CD4-positive, alpha-beta T cell treated with Interleukin-6 at 100 ng/mL for 8 hours (primary cell): ENCODE data around the gene CPLANE1.
A peak's percentile ranks its signal among the peaks of the same experiment; 100 is the strongest.
"Not testable (repeated sequence)": the region's sequence is repeated elsewhere in the genome, so short reads cannot be mapped to it uniquely, and the experiment has no call there.

ENCODE experiments used
- DNase-seq: peaks from one replicate; pipeline ENCODE4 v3.0.0-alpha.2; 2020; ENCODE audit warnings: mixed read lengths, low spot score

Gene CPLANE1

GRCh38 chr5:37121027-37121426 lies 128.1 kb downstream of the CPLANE1 start:
- no peak for DNase-seq

GRCh38 chr5:37120270-37120669 lies 128.9 kb downstream of the CPLANE1 start:
- DNase-seq, result no peak

GRCh38 chr5:37116359-37116758 lies 132.8 kb downstream of the CPLANE1 start:
- DNase-seq, result no peak

- no peak for DNase-seq
Observed at GRCh38 chr5:37112383-37112991, 136.7 kb downstream of the CPLANE1 start.

GRCh38 chr5:37111426-37112382 lies 137.5 kb downstream of the CPLANE1 start:
- DNase-seq, result peak; percentile 48

GRCh38 chr5:37110135-37110534 lies 139.0 kb downstream of the CPLANE1 start:
- no peak for DNase-seq

- DNase-seq, result no peak
Observed at GRCh38 chr5:37109338-37109737, 139.8 kb downstream of the CPLANE1 start.

GRCh38 chr5:37103302-37103701 lies 145.9 kb downstream of the CPLANE1 start:
- DNase-seq, result no peak

GRCh38 chr5:37099267-37099666 lies 149.9 kb downstream of the CPLANE1 start:
- not testable (repeated sequence) for DNase-seq

- not testable (repeated sequence) for DNase-seq
Observed at GRCh38 chr5:37093795-37094194, 155.4 kb downstream of the CPLANE1 start.

- no peak for DNase-seq
Observed at GRCh38 chr5:37090781-37091180, 158.4 kb downstream of the CPLANE1 start.

GRCh38 chr5:37090123-37090726 lies 159.0 kb downstream of the CPLANE1 start:
- DNase-seq, result no peak

- no peak for DNase-seq
Observed at GRCh38 chr5:37088009-37088408, 161.2 kb downstream of the CPLANE1 start.

GRCh38 chr5:37086466-37087173 lies 162.6 kb downstream of the CPLANE1 start:
- DNase-seq, result no peak

GRCh38 chr5:37086026-37086425 lies 163.2 kb downstream of the CPLANE1 start:
- DNase-seq, result not testable (repeated sequence)

GRCh38 chr5:37082977-37083376 lies 166.2 kb downstream of the CPLANE1 start:
- not testable (repeated sequence) for DNase-seq

GRCh38 chr5:37080697-37081096 lies 168.5 kb downstream of the CPLANE1 start:
- no peak for DNase-seq

GRCh38 chr5:37077146-37077545 lies 172.0 kb downstream of the CPLANE1 start:
- DNase-seq, result no peak

- no peak for DNase-seq
Observed at GRCh38 chr5:37075399-37075950, 173.7 kb downstream of the CPLANE1 start.

- no peak for DNase-seq
Observed at GRCh38 chr5:37071901-37072581, 177.1 kb downstream of the CPLANE1 start.

- no peak for DNase-seq
Observed at GRCh38 chr5:37071487-37071886, 177.7 kb downstream of the CPLANE1 start.
